Panc1 (cell line): ENCODE data around the gene KCTD6. TPM values are rescaled to one million over a fixed set of nuclear protein-coding genes. Genes with fewer than 3 reads are reported as not detected.

Experiments used
- ATAC-seq: fragments of 200-7000 bp; cut with Tn5 transposase; 2 replicates; pipeline ENCODE4 v1.9.1; 2020; ENCODE audit warnings: mild to moderate bottlenecking, moderate library complexity
- BruUV-seq: library from RNA; stranded (reverse); fragments of 400-500 nt; replicated peaks from 2 replicates; lab custom pipeline; 2021; lab: Mats Ljungman, UMichigan
- CTCF ChIA-PET: fragments of 300-600 bp; sonication (Branson Sonifier 250); formaldehyde crosslinking; loops from one replicate; lab custom pipeline; 2022; ENCODE audit warnings: antibody characterized with exemption; lab: Charles Lee
- POLR2A ChIA-PET: fragments of 300-600 bp; sonication (Branson Sonifier 250); formaldehyde crosslinking; loops from one replicate; lab custom pipeline; 2022; ENCODE audit warnings: antibody characterized with exemption; lab: Charles Lee
- DNase-seq: peaks from one replicate; pipeline ENCODE4 v3.0.0-alpha.2; 2010; ENCODE audit warnings: low read depth, low spot score
- H3K27ac ChIP-seq: 2 replicates; pipeline ENCODE4 v1.5.1; 2011; ENCODE audit warnings: mild to moderate bottlenecking, low read length, inconsistent platforms
- H3K27me3 ChIP-seq: fragments of 200-500 bp; sonication (Bioruptor generic); 2 replicates; pipeline ENCODE4 v1.6.0; 2014; ENCODE audit warnings: low read length, inconsistent platforms; ENCODE audit not compliant: control insufficient read depth, insufficient read depth
- H3K36me3 ChIP-seq: fragments of 200-500 bp; sonication (Bioruptor generic); 2 replicates; pipeline ENCODE4 v1.5.1; 2014; ENCODE audit warnings: inconsistent platforms, mild to moderate bottlenecking, low read length, moderate library complexity; ENCODE audit not compliant: control insufficient read depth, insufficient read depth
- H3K4me1 ChIP-seq: 2 replicates; pipeline ENCODE4 v1.5.1; 2011; ENCODE audit warnings: inconsistent platforms, mild to moderate bottlenecking, low read length, moderate library complexity; ENCODE audit not compliant: control insufficient read depth, insufficient read depth
- H3K4me3 ChIP-seq, 2 experiments: 2 replicates each; pipeline ENCODE4 v1.5.1; 2011 to 2012; ENCODE audit warnings: low read depth in 2 of 2, low read length in 2 of 2, mild to moderate bottlenecking in 2 of 2, inconsistent platforms in 1 of 2, moderate library complexity in 1 of 2
- H3K9me3 ChIP-seq: fragments of 200-500 bp; sonication (Bioruptor generic); 2 replicates; pipeline ENCODE4 v1.5.1; 2014; ENCODE audit warnings: low read depth, mild to moderate bottlenecking, inconsistent platforms, low read length, moderate library complexity; ENCODE audit not compliant: control insufficient read depth, insufficient read depth
- POLR2AphosphoS5 ChIP-seq: IDR thresholded peaks from 2 replicates; pipeline ENCODE4 v1.6.1; 2012; ENCODE audit warnings: mild to moderate bottlenecking, low read depth, low read length, moderate library complexity
- REST ChIP-seq, 2 experiments: IDR thresholded peaks; 2 replicates each; pipeline ENCODE4 v1.6.1; 2011 to 2012; ENCODE audit warnings: low read depth in 2 of 2, control low read depth in 1 of 2, low read length in 1 of 2, mild to moderate bottlenecking in 1 of 2, moderate library complexity in 1 of 2; ENCODE audit not compliant: insufficient read depth in 1 of 2
- SIN3A ChIP-seq: IDR thresholded peaks from 2 replicates; pipeline ENCODE4 v1.6.1; 2012; ENCODE audit warnings: low read depth, mild to moderate bottlenecking, low read length, moderate library complexity, borderline replicate concordance; ENCODE audit not compliant: insufficient read depth
- TCF7L2 ChIP-seq: IDR thresholded peaks from 2 replicates; pipeline ENCODE4 v1.6.1; 2011; ENCODE audit warnings: mild to moderate bottlenecking, low read depth, low read length, inconsistent platforms
- in situ Hi-C: cut with HindIII; loops from 2 replicates; pipeline ENCODE4 v1.10.0; 2016; ENCODE audit warnings: low sequenced_read_pairs, low pct_unique_long_range_greater_than_20kb
- intact Hi-C: fragments of 100-400 bp; cut with micrococcal nuclease; formaldehyde crosslinking; loops from one replicate; pipeline ENCODE4 v1.10.0; 2022; ENCODE audit not compliant: unreplicated experiment
- total RNA-seq: library from RNA; stranded (reverse); gene quantifications from one replicate; pipeline ENCODE4 v1.2.1, GENCODE V29; 2021; ENCODE audit not compliant: unreplicated experiment
- TF ChIP-seq, protein P1 (sequence below): fragments of 450-650 bp; IDR thresholded peaks from 2 replicates; pipeline ENCODE4 v1.5.1; 2017; ENCODE audit warnings: mild to moderate bottlenecking

KCTD6 gene
- total RNA-seq, 1 experiment from 2014 or later, result 18.3 TPM

DNA sequence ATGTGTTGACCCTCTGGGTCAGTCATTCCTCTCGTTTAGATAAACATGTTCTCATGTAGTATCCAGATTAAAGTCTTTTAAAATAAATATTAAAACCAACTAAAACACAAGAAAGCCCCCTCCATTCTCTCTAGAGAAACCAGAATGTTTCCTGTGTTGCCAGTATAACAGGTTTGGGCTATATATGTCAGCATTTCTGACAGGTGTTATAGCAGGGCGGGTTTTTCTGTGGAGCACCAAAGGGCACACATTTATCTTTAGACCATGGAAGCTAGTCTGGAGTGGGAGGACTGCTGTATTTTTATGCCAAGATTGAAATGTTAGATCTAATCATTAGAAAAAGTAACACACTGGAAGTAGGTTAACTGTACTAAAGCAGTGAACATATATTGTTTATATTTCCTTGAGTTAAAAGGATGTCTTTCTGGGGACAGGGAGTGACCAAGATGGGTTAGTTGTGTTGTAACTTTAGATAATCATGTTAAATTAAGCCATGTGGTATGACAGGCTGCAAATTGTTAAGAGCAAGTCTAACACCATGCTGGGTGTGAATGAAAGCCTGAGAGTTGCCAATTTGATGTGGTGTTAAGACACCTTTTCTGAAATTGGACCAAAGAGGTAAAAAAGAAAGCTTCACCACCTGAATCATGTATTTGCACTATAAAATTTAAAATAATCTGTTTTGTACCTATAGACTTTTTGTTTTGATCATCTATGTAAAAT, 15.6 kb downstream of the KCTD6 start:
- TF ChIP-seq POLR2AphosphoS5 (no peak), REST (IDR thresholded peaks at IDR 0.05; ENCODE audit: insufficient read depth in 1 of 2, low read depth in 2 of 2, low read length in 1 of 2) (no peak), TCF7L2 (no peak), SIN3A (no peak)
- TF ChIP-seq, protein P1, sequence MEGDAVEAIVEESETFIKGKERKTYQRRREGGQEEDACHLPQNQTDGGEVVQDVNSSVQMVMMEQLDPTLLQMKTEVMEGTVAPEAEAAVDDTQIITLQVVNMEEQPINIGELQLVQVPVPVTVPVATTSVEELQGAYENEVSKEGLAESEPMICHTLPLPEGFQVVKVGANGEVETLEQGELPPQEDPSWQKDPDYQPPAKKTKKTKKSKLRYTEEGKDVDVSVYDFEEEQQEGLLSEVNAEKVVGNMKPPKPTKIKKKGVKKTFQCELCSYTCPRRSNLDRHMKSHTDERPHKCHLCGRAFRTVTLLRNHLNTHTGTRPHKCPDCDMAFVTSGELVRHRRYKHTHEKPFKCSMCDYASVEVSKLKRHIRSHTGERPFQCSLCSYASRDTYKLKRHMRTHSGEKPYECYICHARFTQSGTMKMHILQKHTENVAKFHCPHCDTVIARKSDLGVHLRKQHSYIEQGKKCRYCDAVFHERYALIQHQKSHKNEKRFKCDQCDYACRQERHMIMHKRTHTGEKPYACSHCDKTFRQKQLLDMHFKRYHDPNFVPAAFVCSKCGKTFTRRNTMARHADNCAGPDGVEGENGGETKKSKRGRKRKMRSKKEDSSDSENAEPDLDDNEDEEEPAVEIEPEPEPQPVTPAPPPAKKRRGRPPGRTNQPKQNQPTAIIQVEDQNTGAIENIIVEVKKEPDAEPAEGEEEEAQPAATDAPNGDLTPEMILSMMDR, result no peak
- ChIA-PET CTCF (interaction anchor here (0.6 kb wide), 1 partner anchor 10 kb away, joined by 3 read pairs; no protein-coding TSS in a partner anchor), POLR2A (no interaction called here)
- Histone ChIP-seq H3K4me1 (no peaks in the 10 kb centered on the region), H3K27ac (no peak overlapping the region), H3K36me3 (peaks cover 2% of the 10 kb centered on the region; the same call in 1 of the 2 replicates), H3K9me3 (no peaks in the 10 kb centered on the region), H3K4me3 (no peak overlapping the region), H3K27me3 (no peaks in the 10 kb centered on the region)
- BruUV-seq, result no TSS peak
- in situ Hi-C loops, result no loop called here
- ATAC-seq (no peak), DNase-seq (no peak)
- intact Hi-C loops, result no loop called here

GRCh38 chr3:58508437-58508836, 16.5 kb downstream of the KCTD6 start:
- Histone ChIP-seq H3K4me3 (no peak overlapping the region), H3K27ac (no peak overlapping the region), H3K36me3 (no peaks in the 10 kb centered on the region), H3K4me1 (no peaks in the 10 kb centered on the region), H3K9me3 (no peaks in the 10 kb centered on the region), H3K27me3 (no peaks in the 10 kb centered on the region)
- CTCF ChIA-PET, result no interaction called here
- POLR2A ChIA-PET, result no interaction called here
- in situ Hi-C loops, result no loop called here
- no peak for ATAC-seq
- BruUV-seq, result no TSS peak
- intact Hi-C loops, result no loop called here
- no peak for DNase-seq
- TF ChIP-seq POLR2AphosphoS5 (no peak), TCF7L2 (no peak), SIN3A (no peak), REST (IDR thresholded peaks at IDR 0.05; ENCODE audit: insufficient read depth in 1 of 2, low read depth in 2 of 2, low read length in 1 of 2) (no peak)
- TF ChIP-seq, protein P1, result no peak
